ENCODE data around the gene ULK3.

ULK3 gene

DNA sequence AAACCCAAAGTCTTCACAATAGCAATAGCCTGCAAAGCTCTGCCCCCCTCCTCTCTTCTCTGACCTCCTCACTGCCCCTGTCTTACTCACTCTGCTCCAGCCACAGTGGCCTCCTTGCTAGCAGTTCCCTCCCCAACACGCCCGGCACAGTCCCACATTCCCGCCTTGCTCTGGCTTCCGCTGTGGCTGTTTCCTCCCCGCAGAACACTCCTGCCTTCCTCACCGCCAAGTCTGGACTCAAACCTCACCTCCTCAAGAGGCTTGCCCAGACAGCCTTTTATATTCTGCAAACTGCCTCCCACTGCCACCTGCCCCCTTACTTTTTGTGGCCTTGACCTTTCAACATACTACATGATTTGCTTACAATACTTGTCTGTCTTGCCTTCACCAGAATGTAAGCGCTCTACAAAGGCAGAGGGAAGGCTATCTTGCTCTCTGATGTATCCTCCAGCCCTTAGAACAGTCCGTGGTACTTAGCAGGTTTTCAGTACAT, 46.5 kb upstream of the ULK3 start:
- Histone ChIP-seq H3K4me3 (ENCODE audit: low read depth, low read length) (peak overlapping the region; percentile 75), H3K4me1 (ENCODE audit: control insufficient read depth, insufficient read depth, low read length) (peaks cover 4% of the 10 kb centered on the region; the same call in 1 of the 2 replicates), H3K36me3 (ENCODE audit: control insufficient read depth in 2 of 2, insufficient read depth in 1 of 2, low read length in 2 of 2) (peaks cover 12 to 29% of the 10 kb centered on the region in 2 experiments; a peak in 2 of 3 replicates), H3K9me3 (ENCODE audit: control insufficient read depth, insufficient read depth, low read depth, low read length) (no peaks in the 10 kb centered on the region), H3K27ac (ENCODE audit: extremely low read depth, low read depth, low read length) (peak overlapping the region; percentile 66; the same call in 1 of the 2 replicates)
- ChIA-PET POLR2A (interaction anchor here (1.0 to 2.8 kb wide), 10 partner anchors 12 to 134 kb away, joined by 3 to 25 read pairs (median 4); partner anchors contain the start of genes COX5A, CSK, FAM219B and PPCDC), CTCF (interaction anchor here (1.0 to 7.7 kb wide), 4 partner anchors 13 to 61 kb away, joined by 3 to 57 read pairs (median 4); partner anchors contain the start of gene FAM219B)
- no peak for TF ChIP-seq ZNF549 (tag by site-specific recombination; IDR thresholded peaks at IDR 0.05)
- TF ChIP-seq ZNF221 (tag by site-specific recombination; IDR thresholded peaks at IDR 0.05; ENCODE audit: borderline replicate concordance), result no peak
- TF ChIP-seq, protein P1, sequence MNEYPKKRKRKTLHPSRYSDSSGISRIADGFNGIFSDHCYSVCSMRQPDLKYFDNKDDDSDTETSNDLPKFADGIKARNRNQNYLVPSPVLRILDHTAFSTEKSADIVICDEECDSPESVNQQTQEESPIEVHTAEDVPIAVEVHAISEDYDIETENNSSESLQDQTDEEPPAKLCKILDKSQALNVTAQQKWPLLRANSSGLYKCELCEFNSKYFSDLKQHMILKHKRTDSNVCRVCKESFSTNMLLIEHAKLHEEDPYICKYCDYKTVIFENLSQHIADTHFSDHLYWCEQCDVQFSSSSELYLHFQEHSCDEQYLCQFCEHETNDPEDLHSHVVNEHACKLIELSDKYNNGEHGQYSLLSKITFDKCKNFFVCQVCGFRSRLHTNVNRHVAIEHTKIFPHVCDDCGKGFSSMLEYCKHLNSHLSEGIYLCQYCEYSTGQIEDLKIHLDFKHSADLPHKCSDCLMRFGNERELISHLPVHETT (tag by site-specific recombination; IDR thresholded peaks at IDR 0.05), result no peak
- no peak for TF ChIP-seq TCF7L2 (IDR thresholded peaks at IDR 0.05; ENCODE audit: borderline replicate concordance, low read depth, low read length)
- no peak for TF ChIP-seq RBAK (tag by site-specific recombination; IDR thresholded peaks at IDR 0.05)
- TF ChIP-seq ZNF214 (tag by site-specific recombination; IDR thresholded peaks at IDR 0.05; ENCODE audit: borderline replicate concordance), result no peak
- TF ChIP-seq ZBTB17 (tag by site-specific recombination; IDR thresholded peaks at IDR 0.05), result peak; percentile 56; the same call in 1 of the 2 replicates
- TF ChIP-seq, protein P2, sequence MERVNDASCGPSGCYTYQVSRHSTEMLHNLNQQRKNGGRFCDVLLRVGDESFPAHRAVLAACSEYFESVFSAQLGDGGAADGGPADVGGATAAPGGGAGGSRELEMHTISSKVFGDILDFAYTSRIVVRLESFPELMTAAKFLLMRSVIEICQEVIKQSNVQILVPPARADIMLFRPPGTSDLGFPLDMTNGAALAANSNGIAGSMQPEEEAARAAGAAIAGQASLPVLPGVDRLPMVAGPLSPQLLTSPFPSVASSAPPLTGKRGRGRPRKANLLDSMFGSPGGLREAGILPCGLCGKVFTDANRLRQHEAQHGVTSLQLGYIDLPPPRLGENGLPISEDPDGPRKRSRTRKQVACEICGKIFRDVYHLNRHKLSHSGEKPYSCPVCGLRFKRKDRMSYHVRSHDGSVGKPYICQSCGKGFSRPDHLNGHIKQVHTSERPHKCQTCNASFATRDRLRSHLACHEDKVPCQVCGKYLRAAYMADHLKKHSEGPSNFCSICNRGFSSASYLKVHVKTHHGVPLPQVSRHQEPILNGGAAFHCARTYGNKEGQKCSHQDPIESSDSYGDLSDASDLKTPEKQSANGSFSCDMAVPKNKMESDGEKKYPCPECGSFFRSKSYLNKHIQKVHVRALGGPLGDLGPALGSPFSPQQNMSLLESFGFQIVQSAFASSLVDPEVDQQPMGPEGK (tag by site-specific recombination; IDR thresholded peaks at IDR 0.05), result peak; percentile 5; the same call in 1 of the 2 replicates
- peak; percentile 82; the same call in 1 of the 2 replicates for TF ChIP-seq WT1 (tag by site-specific recombination; IDR thresholded peaks at IDR 0.05)
- no peak for TF ChIP-seq SP7 (tag by site-specific recombination; IDR thresholded peaks at IDR 0.05)
- no peak for TF ChIP-seq ZNF174 (tag by site-specific recombination; IDR thresholded peaks at IDR 0.05)
- TF ChIP-seq ZNF292 (tag by site-specific recombination; IDR thresholded peaks at IDR 0.05; ENCODE audit: borderline replicate concordance, low read depth), result no peak
- TF ChIP-seq, protein P3, sequence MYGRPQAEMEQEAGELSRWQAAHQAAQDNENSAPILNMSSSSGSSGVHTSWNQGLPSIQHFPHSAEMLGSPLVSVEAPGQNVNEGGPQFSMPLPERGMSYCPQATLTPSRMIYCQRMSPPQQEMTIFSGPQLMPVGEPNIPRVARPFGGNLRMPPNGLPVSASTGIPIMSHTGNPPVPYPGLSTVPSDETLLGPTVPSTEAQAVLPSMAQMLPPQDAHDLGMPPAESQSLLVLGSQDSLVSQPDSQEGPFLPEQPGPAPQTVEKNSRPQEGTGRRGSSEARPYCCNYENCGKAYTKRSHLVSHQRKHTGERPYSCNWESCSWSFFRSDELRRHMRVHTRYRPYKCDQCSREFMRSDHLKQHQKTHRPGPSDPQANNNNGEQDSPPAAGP (tag by site-specific recombination; IDR thresholded peaks at IDR 0.05), result peak; percentile 55; the same call in 1 of the 2 replicates
- no peak for TF ChIP-seq ZNF747 (tag by site-specific recombination; IDR thresholded peaks at IDR 0.05)
- no peak for TF ChIP-seq ZNF596 (tag by site-specific recombination; IDR thresholded peaks at IDR 0.05)
- TF ChIP-seq OSR2 (tag by site-specific recombination; IDR thresholded peaks at IDR 0.05), result no peak
- no peak for TF ChIP-seq ZNF274 (IDR thresholded peaks at IDR 0.05; ENCODE audit: low read length)
- no peak for TF ChIP-seq ZNF274 (tag by site-specific recombination; IDR thresholded peaks at IDR 0.05; ENCODE audit: borderline replicate concordance)
- TF ChIP-seq, protein P4, sequence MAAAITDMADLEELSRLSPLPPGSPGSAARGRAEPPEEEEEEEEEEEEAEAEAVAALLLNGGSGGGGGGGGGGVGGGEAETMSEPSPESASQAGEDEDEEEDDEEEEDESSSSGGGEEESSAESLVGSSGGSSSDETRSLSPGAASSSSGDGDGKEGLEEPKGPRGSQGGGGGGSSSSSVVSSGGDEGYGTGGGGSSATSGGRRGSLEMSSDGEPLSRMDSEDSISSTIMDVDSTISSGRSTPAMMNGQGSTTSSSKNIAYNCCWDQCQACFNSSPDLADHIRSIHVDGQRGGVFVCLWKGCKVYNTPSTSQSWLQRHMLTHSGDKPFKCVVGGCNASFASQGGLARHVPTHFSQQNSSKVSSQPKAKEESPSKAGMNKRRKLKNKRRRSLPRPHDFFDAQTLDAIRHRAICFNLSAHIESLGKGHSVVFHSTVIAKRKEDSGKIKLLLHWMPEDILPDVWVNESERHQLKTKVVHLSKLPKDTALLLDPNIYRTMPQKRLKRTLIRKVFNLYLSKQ (tag by site-specific recombination; IDR thresholded peaks at IDR 0.05; ENCODE audit: borderline replicate concordance), result no peak
- TF ChIP-seq ZNF416 (tag by site-specific recombination; IDR thresholded peaks at IDR 0.05), result no peak
- TF ChIP-seq, protein P5, sequence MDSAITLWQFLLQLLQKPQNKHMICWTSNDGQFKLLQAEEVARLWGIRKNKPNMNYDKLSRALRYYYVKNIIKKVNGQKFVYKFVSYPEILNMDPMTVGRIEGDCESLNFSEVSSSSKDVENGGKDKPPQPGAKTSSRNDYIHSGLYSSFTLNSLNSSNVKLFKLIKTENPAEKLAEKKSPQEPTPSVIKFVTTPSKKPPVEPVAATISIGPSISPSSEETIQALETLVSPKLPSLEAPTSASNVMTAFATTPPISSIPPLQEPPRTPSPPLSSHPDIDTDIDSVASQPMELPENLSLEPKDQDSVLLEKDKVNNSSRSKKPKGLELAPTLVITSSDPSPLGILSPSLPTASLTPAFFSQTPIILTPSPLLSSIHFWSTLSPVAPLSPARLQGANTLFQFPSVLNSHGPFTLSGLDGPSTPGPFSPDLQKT (IDR thresholded peaks at IDR 0.05; ENCODE audit: borderline replicate concordance, low read depth, low read length), result no peak
- TF ChIP-seq, protein P6, sequence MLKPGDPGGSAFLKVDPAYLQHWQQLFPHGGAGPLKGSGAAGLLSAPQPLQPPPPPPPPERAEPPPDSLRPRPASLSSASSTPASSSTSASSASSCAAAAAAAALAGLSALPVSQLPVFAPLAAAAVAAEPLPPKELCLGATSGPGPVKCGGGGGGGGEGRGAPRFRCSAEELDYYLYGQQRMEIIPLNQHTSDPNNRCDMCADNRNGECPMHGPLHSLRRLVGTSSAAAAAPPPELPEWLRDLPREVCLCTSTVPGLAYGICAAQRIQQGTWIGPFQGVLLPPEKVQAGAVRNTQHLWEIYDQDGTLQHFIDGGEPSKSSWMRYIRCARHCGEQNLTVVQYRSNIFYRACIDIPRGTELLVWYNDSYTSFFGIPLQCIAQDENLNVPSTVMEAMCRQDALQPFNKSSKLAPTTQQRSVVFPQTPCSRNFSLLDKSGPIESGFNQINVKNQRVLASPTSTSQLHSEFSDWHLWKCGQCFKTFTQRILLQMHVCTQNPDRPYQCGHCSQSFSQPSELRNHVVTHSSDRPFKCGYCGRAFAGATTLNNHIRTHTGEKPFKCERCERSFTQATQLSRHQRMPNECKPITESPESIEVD (tag by site-specific recombination; IDR thresholded peaks at IDR 0.05), result no peak
- TF ChIP-seq ZNF837 (tag by site-specific recombination; IDR thresholded peaks at IDR 0.05), result no peak
- TF ChIP-seq MYNN (tag by site-specific recombination; IDR thresholded peaks at IDR 0.05; ENCODE audit: borderline replicate concordance), result no peak; the same call in 1 of the 2 replicates
- peak; percentile 58; the same call in 1 of the 2 replicates for TF ChIP-seq EGR2 (tag by site-specific recombination; IDR thresholded peaks at IDR 0.05; ENCODE audit: low read depth)
- TF ChIP-seq ZFP3 (tag by site-specific recombination; IDR thresholded peaks at IDR 0.05; ENCODE audit: low read depth), result no peak
- TF ChIP-seq ZNF426 (tag by site-specific recombination; IDR thresholded peaks at IDR 0.05), result no peak
- no peak for TF ChIP-seq ZNF654 (tag by site-specific recombination; IDR thresholded peaks at IDR 0.05; ENCODE audit: low read depth)
- TF ChIP-seq ZEB2 (tag by site-specific recombination; IDR thresholded peaks at IDR 0.05), result no peak
- TF ChIP-seq MEIS1 (CRISPR knock-in tag; IDR thresholded peaks at IDR 0.05; ENCODE audit: borderline replicate concordance), result no peak
